HG03097 (cell line): ENCODE data around the gene EHD4.

Source experiments
- ATAC-seq: cut with Tn5 transposase; IDR thresholded peaks from one replicate; pipeline ENCODE4 v1.9.1; 2021; ENCODE audit not compliant: unreplicated experiment, low FRiP score

EHD4 gene

DNA sequence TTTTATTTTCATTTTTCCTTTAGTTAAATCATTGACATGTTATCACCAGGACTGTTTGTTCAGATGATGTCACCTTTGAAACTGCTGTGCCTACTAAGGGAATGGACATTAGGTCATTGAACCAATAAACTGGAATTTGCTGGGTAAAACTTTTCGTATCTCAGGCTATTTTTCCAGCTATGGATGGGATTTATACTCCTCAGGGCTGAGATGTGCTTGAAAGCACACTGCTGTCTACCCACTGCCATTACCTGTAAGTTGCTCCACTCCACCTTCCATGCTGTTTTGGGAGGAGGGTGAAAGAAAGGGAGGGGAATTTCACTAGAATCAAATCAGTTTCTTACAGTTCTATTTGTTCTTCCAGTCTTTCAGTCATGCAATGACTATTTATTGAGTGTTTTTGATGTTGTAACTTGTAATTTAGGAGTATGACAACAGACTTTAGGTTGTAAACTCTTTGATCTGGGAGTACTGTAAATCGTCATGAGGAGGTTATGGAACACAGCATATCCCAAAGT, 11.3 kb downstream of the EHD4 start:
- no peak for ATAC-seq

DNA sequence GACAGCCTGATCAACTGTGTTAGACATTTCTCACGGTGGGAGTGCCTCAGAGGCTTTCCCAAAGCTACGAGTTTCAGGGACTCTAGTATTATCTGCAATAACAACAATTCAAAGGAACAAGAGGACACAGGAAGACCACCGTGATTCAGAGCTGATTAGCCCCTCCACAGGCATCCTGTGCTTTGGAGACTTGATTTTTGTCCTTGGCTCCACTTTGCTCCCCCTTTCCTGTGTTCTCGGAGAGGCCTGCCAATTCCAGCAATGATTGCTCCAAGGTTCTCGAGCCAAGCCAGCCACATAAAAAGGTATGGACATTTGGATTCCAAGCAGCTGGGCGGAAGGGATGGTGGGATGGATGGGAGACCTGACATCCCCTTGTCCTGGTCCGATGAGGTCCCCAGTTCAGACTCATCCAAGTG, 14.3 kb downstream of the EHD4 start:
- no peak for ATAC-seq

DNA sequence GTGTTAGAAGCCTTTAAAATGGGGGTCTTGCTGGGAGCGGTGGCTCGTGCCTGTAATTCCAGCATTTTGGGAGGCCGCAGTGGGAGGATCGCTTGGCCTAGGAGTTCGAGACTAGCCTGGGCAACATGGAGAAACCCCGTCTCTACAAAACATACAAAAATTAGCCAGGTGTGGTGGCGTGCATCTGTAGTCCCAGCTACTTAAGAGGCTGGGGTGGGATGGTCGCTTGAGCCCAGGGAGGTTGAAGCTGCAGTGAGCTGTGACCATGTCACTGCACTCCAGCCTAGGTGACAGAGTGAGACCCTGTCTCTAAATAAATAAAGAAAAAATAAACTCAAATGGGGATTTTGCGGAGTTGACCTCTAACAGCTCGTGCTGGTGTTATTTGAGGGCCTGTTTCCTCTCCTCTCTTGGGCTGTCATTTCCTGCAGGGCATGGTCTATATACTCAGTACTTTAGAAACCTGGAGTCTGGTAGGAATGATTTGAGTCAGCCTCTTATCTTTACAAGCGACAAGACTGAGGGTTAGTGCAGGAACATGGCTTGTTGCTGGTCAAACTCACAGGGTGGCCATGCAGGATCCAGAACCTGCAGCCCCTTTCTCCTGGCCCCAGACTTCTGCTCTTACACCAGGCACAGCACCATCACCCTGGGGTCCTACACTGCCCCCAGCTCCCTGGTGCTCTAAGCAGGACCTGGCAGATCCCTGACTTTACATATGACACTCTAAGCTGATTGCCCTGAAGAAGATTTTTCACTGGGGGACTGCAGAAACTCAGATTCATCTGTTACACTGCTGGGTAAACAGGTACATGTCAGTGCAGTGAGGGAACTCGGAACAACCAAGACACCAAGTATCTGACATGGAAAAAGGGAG, 15.1 kb downstream of the EHD4 start:
- ATAC-seq = no peak

DNA sequence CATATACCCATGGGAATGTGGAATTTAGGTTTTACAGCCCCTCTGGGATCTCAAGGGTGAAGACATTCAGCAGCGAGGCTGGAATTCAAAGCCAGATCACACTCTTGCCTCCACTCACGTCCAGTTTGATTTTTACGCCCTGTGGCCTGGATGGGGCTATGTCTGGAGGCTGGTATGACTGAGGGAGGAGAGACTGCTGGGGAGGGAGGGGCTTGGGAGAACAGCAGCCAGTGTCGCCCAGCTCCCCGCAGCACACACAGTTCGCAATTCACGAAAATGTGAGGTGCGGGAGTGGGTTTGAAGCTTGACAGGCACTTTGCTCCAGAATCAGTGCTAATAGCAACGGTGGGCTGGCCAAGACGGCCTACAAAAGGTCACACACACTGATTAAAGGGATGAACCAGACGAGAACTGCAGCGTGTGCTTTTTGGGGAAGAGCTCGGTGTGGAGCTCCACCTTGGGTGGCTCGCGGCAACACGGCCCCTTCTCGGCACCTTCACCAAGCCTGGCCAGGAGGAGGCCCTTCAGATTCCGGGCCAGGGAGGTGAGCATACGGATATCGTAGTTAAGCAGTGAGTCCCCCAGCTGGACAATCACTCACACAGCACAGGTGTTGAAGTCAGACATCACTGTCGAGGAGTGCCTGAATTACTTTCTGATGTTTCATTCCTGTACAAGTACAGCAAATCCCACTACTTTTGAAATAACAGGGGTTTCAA, 16.4 kb downstream of the EHD4 start:
- ATAC-seq = no peak

DNA sequence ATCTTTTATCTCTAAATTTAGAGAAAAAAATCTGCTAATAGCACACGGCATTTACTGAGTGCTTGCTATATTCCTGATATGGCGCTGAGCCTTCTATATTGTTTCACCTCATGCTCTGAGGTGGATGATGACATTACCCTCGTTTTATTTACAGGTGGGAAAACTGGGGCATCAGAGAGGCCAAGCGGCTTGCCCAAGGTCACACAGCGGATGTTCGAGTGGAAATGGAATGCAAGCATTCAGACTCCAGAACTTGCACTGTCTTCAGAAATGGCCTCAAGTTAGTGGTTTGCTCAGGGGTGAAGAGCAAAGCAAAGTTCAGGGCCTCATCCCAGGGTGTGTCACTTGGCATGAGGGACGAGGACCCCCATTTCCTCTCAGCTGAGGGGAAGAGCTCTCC, 17.3 kb downstream of the EHD4 start:
- ATAC-seq = no peak

DNA sequence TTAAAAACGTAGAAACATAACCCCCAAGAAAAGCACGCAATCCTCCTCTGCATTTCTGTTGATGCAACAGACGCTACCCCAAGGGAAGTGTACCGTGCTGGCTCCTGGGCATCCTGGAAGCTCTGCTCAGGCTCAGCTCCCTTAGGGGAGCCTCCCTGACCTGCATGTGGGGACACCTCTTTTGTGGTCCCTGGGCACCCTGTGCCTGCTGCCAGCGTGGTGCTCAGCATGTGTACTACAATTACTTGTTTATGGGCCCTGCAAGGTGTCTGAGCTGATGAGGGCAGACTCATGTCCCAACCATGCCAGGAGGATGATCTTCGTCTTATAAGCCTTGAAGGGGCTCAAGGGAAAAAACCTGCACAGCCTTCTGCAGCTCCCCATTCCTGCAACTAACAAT, 18.3 kb downstream of the EHD4 start:
- ATAC-seq = no peak

DNA sequence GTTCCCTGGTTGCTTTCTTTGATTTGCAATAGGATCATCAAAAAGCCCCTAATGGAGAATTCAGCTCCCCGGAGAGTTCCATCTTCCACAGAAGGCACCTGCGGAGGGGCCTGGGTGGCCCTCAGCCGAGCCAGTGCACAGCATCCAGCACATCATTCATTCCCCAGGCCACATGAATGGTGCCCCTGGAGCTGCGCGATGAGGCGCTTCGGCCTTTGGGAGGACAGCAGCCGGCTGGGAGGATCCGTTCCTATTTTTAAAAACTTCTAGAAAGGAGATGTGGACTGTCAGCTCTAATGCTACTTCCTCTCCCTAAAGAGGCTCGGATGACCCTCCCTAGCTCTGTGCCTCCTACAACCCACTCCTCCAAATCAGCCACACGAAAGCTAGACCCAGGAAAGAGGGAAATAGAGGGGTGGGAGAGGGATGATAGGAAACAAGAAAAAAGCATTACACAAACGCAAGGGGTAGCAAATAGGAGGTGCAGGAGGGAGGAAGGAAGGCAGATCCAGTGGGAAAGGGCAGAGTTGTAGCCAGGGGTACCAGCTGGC, 20.3 kb downstream of the EHD4 start:
- no peak for ATAC-seq

DNA sequence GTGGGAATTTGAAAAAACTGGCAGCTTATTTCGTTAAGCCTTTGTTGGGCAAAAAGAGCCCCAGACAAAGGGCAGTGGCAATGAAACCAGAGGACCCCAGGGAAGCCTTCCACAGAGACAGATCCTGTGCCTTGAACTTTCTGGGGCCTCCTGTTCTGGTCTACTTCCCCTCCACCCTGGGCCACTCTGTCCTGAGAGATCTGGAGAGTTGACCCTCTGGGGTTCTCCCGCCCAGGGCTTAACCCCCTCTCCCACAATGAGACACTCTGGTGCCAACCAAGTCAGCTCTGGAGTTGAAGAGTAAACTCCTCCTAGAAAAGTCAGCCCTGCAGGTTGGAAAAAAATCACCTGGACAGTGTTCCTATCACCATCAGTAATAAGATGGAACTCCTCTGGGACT, 20.8 kb downstream of the EHD4 start:
- no peak for ATAC-seq

DNA sequence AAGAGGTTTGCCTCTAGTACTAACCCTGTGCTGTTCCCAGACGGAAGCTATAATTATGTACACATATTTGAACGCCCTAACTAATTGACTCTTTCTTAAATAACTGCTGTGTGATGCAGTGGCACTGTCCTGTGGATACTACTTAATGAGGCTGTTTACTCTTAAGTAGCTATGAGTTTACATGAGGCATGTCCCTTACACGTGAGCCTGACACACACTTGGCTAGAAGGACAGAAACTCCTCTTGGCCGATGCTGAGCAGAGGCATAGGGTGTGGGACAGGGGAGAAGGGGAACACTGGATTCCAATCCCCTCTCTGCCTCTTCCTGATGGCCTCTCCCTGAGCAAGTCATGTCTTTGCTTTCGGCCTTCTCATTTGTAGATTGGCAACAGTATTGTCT, 21.9 kb downstream of the EHD4 start:
- ATAC-seq = no peak

DNA sequence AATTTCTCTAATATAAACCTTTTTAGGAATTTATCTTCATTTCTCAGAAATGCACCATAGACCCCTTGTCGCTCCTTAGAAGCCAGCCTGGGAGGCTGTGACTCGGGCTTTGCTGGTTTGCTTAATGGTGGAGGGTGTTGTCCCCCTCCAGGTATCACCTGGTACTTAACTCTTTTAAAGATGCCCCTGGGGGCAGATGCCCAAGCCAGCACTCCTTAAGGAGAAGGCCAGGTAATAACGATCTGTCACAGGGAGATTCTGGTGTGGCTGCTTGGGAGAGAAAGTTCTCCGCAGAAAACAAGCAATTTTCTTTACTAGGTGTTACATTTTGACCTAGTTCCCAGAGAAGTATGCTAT, 22.3 kb downstream of the EHD4 start:
- no peak for ATAC-seq

DNA sequence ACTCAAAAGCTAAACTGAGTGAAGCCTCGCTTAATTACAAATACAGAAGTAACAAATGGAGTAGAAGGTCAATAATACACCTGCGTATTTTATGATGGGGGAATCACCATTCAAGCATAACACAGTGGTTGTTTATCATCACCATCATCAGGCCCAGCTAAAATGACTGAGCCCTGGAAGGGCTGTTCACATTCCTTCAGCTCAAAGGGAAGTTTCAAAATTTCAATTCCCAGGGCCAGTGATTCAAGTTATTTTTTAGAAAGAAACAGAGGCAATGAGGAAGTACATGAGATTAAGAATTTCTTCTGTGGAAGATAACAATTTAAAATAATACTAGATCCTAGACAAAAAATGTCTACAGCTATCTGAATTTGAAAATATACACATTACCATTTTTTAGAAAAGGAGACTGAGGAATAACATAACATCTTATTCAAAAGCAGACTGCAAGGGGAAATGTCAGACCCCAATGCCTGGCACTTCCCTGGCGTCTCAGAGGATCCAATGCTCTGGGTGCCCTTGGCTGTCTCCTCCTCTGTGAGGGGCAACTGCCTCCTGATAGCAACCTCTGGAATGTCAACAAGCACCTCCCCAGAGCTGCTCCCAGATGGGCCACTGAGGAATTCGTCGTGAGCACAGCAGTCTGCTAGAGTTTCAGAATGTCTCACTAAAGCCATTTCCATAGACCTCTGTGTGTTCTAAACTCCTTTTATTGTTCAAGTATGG, 22.8 kb downstream of the EHD4 start:
- ATAC-seq = no peak

DNA sequence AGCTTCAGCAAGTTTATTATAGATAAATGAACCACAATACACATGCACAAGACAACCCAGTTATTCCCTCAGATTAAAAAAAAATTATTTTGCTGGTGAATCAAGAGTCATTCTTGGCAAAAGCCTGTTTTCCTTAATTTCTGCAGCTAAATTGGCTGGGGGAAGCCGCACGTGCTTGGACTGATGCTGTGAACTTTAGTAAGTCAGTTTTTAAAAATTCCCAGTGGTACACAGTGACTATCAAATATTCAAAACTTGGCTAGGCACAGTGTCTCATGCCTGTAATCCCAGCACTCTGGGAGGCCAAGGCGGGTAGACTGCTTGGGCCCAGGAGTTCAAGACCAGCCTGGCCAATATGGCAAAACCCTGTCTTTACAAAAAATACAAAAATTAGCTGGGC, 23.9 kb downstream of the EHD4 start:
- no peak for ATAC-seq

DNA sequence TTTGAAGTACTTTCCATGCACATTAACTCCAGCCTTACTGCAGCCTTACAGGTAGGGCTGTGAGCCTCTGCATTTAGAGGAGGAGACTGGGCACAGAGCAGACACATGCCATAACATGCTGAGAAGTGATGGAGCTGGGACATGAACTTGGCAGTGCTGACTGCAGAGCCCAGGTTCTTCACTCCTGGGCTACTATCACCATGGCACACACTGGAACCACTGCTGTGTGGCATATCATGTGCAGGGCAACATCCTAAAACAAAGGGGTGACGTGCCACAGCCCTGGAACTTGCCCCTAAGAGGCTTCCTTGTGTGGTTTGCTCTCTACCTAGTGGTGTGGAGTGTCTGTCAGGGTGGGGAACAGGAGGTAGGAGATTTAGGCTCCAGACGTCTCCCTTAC, 25.4 kb downstream of the EHD4 start:
- ATAC-seq = no peak

DNA sequence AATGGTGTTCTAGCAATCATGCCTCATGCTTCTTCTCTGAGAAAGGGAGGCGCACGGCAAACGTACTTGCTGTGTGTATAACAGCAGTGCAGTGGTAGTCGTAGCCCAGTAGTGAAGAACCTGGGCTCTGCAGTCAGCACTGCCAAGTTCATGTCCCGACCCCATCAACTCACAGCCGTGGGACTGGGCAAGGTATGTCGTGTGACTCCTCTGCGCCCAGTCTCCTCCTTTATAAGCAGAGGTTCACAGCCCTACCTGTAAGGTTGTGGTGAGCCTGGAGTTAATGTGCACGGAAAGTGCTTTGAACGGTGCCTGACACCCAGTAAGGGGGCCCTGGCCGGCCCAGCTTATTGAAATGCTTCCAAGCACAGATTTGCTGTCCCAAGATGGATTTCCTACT, 26.6 kb downstream of the EHD4 start:
- ATAC-seq = no peak

DNA sequence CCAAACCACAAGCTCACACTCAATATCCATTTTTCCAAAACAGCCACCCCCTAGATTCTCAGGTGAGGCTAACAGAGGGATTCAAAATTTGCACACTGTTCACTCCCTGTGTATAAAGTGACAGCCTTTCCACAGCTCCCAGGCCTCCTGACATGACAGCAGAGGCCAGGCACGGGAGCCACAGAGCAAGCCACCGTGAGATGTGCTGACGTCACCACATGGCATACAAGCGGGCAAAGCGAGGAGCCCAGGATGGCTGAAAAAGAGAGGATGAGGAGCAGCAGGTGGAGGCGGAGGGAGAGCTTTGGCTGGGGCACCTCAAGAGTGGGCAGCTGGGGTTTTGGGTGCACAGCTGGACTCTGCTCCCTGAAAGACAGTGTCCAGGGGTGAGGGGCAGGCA, 27.1 kb downstream of the EHD4 start:
- no peak for ATAC-seq

DNA sequence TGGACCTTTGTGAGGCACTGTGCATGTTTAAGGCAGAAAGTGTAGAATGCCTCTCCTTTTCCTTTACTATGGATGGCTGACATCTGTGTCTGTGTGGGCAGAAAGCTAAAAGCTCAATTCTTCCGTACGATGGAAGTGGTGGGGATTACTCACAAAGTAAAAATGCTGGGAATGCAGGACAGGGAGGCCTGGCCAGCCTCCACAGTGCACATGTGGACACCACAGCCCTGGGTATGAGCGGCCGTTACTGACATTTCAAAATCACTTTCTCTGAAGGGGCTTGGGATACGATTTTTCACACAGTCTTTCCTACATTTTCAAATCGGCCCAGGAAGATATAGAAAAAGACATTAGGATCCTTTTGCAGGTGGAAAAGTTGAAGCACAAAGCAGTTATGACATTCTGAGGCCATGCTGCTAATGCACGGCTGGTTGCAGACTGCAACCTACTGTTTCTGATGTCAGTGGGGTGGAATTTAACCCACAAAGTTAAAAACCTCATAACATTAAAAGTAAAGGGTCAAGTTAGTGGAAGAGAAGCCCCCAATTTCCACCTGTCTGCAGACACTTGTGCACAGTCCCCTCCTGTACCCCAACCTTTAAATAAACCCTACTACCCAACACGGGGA, 27.9 kb downstream of the EHD4 start:
- ATAC-seq = no peak

DNA sequence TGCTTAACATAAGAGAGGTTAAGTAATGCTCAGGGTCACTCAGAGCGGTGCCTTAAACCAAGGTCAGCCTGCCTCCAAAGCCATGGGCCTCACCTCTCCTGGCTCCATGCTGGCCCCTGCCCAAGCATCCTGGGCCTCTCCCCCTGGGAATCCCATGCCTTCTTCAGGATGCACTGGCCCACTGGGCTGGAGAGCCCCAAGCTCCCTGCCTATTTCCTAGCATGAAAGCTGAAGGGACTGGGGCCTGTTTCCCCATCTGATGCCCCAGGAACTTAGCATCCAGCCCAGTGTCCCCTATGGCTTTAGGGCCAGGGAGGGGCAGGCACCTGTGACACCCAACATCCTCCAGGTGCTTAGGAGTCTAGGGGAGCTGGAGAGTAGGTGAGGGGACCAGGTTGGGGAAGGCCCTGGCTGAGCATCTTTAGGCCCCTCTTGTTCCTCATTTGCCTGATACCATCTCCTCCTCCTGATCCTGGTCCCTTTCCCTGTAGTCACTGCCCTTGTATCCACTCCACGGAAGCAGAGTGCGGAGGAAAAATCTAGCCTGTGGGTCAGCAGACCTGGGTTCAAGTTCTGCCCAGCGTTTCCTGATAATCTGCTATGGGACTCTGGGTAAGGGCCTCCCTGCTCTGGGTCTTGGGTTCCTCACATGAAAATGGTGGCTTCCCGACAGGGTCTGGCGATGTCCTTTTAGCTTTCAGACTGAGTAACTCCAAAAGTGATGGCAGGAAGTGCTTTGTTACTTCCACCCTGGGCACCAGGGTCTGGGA, 28.6 kb downstream of the EHD4 start:
- no peak for ATAC-seq

DNA sequence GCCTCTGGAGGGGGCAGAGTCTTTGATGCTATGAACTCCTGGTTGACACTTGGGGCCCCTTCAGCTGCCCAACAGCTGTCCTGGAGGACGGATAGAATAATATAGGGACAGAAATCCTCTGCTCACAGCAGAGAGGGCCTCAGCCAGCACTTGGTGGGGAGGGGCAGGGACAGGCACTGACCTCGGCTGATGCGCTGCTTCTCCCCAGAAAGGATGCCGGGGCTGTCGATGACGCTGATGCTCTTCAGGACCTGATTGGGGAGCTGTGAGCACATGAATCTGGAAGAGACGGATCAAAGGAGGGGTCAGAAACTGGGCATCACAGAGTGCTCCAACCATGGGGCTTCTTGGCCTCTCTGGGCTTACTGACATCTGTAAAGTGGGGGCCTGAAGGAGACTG, 29.5 kb downstream of the EHD4 start:
- ATAC-seq = no peak

DNA sequence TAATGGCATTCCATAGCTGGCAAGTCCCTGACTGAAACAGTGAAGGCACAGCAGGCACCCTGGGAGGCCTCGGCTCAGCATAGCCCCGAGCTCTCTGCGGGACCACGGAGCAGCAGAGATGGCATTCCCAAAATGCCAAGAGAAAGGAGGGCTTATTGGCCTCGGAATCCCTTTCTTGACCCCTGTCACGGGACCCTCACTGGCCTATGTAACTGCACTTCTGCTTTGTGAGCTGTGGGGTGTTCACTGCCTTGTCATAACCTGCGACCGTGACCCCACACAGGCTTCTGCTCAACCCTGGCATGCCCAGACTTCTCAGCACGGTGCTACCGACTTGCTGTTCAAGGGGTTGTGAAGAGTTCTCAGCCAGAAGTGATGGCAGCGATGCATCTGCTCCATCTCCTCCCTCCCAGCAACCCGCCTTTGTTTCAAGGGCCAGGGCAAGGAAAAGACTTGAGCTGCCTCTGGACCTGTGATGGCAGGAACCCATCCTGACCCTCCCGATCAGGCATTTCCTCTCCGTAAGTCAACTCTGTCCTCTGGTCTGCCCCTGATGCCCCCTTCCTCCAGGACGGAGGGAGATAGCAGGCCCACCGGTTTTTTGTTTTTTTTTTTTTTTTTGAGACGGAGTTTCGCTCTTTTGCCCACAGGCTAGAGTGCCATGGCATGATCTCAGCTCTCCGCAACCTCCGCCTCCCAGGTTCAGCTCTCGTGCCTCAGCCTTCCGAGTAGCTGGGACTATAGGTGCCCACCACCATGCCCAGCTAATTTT, 30.5 kb downstream of the EHD4 start:
- ATAC-seq = no peak
